Testis (tissue), 3 donors: Measurements from ENCODE around the gene MEGF9. TPM values are rescaled to one million over a fixed set of nuclear protein-coding genes. Genes with fewer than 3 reads are reported as not detected.

Experiments
- DNase-seq: peaks from one replicate; pipeline ENCODE4 v3.0.0-alpha.2; 2019
- H3K27ac ChIP-seq, 2 donors: fragments of 200-600 bp; sonication (generic); one replicate each; pipeline ENCODE4 v1.5.1; 2019
- H3K27me3 ChIP-seq: fragments of 200-600 bp; sonication (generic); one replicate; pipeline ENCODE4 v1.5.1; 2019
- H3K36me3 ChIP-seq: fragments of 200-600 bp; sonication (generic); one replicate; pipeline ENCODE4 v1.5.1; 2017; ENCODE audit warnings: low read depth; ENCODE audit errors: missing control alignments
- H3K4me1 ChIP-seq: fragments of 200-600 bp; sonication (generic); one replicate; pipeline ENCODE4 v1.5.1; 2019
- H3K4me3 ChIP-seq, 2 donors: fragments of 200-600 bp; sonication (generic); one replicate each; pipeline ENCODE4 v1.5.1; 2017 to 2019
- H3K9me3 ChIP-seq: fragments of 200-600 bp; sonication (generic); one replicate; pipeline ENCODE4 v1.5.1; 2017
- POLR2A ChIP-seq: fragments of 450-650 bp; IDR thresholded peaks from one replicate; pipeline ENCODE4 v1.6.1; 2017; ENCODE audit warnings: antibody characterized with exemption, mild to moderate bottlenecking, moderate library complexity
- WGBS, 2 donors: methylation state at CpG; one replicate each; pipeline ENCODE4 v1.1.5; 2018; 5-methylcytosine and 5-hydroxymethylcytosine counted together
- intact Hi-C: fragments of 100-400 bp; cut with DNase I; formaldehyde crosslinking; loops from one replicate; pipeline ENCODE4 v1.15.1; 2023; ENCODE audit warnings: low total_unique reads
- polyA plus RNA-seq: library from polyadenylated mRNA; stranded (reverse); fragments of 350-450 nt; fragmentation: Illumina TruSeq; extraction: RNeasy Lipid Tissue Mini Kit (QIAGEN cat#74804); gene quantifications from one replicate; pipeline ENCODE4 v1.2.3, GENCODE V29; 2014; ENCODE audit warnings: low read depth, low replicate concordance; ENCODE audit not compliant: insufficient read depth
- total RNA-seq, 2 donors: library from RNA; depleted of rRNA; stranded (reverse); fragments of >200 nt; gene quantifications; one replicate each; pipeline ENCODE4 v1.2.3, GENCODE V29; 2016
- TF ChIP-seq, protein P1 (sequence below), 3 experiments: fragments of 450-650 bp in 2 of 3; fragments of 200-600 bp in 1 of 3; sonication (generic) in 1 of 3; IDR thresholded peaks; one replicate each; pipeline ENCODE4 v1.5.1; 2016 to 2019; ENCODE audit warnings: antibody characterized with exemption in 3 of 3, mild to moderate bottlenecking in 2 of 3, moderate library complexity in 1 of 3

MEGF9 gene
- total and polyA plus RNA-seq, 3 donors from 2014 or later, result 7.2 to 8.5 (median 8.2) TPM

DNA sequence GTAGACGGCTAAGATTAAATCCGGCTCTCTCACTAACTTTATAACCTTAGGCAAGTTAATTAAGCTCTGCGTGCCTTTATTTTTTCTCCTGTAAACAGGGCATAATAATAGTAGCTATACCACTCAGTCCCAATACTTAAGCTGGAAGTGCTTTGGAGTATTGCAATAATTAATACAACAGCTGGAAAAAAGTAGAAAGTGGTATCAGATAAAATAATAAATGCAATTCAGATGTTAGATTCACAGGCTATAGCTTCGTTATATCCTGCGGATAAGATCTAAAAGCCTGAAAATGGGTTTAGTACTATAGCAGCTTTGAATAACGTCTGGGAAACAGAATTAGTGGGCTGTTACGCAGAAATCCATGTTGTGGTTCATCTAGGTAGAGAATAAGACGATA, 51.8 kb downstream of the MEGF9 start:
- intact Hi-C loops, result no loop called here
- 92 to 96% methylated on average over 8 of the region's 8 CpGs for WGBS, 2 donors
- Histone ChIP-seq H3K27me3 (no peaks in the 10 kb centered on the region), H3K4me3 (no peak overlapping the region), H3K36me3 (no peaks in the 10 kb centered on the region), H3K4me1 (no peaks in the 10 kb centered on the region), H3K9me3 (no peaks in the 10 kb centered on the region), H3K27ac (no peak overlapping the region)
- no peak for DNase-seq
- TF ChIP-seq POLR2A, result no peak
- TF ChIP-seq, protein P1, sequence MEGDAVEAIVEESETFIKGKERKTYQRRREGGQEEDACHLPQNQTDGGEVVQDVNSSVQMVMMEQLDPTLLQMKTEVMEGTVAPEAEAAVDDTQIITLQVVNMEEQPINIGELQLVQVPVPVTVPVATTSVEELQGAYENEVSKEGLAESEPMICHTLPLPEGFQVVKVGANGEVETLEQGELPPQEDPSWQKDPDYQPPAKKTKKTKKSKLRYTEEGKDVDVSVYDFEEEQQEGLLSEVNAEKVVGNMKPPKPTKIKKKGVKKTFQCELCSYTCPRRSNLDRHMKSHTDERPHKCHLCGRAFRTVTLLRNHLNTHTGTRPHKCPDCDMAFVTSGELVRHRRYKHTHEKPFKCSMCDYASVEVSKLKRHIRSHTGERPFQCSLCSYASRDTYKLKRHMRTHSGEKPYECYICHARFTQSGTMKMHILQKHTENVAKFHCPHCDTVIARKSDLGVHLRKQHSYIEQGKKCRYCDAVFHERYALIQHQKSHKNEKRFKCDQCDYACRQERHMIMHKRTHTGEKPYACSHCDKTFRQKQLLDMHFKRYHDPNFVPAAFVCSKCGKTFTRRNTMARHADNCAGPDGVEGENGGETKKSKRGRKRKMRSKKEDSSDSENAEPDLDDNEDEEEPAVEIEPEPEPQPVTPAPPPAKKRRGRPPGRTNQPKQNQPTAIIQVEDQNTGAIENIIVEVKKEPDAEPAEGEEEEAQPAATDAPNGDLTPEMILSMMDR (IDR thresholded peaks at IDR 0.05), result no peak

- intact Hi-C loops, result no loop called here
- Histone ChIP-seq H3K27me3 (no peaks in the 10 kb centered on the region), H3K9me3 (no peaks in the 10 kb centered on the region), H3K36me3 (no peaks in the 10 kb centered on the region), H3K4me3 (no peak overlapping the region), H3K27ac (no peak overlapping the region), H3K4me1 (no peaks in the 10 kb centered on the region)
- 59 to 71% methylated on average over 2 of the region's 2 CpGs for WGBS, 2 donors
- no peak for TF ChIP-seq POLR2A
- TF ChIP-seq, protein P1 (IDR thresholded peaks at IDR 0.05), result no peak
- no peak for DNase-seq
Observed at GRCh38 chr9:120659676-120660075, 54.6 kb downstream of the MEGF9 start.

GRCh38 chr9:120659209-120659608, 55.1 kb downstream of the MEGF9 start:
- no peaks in the 10 kb centered on the region for H3K36me3 ChIP-seq
- no peaks in the 10 kb centered on the region for H3K27me3 ChIP-seq
- no peaks in the 10 kb centered on the region for H3K9me3 ChIP-seq
- 70 to 84% methylated on average over 3 of the region's 3 CpGs for WGBS, 2 donors
- intact Hi-C loops, result no loop called here
- TF ChIP-seq POLR2A, result no peak
- TF ChIP-seq, protein P1 (IDR thresholded peaks at IDR 0.05), result no peak
- H3K4me1 ChIP-seq, result no peaks in the 10 kb centered on the region
- H3K27ac ChIP-seq, result no peak overlapping the region
- no peak overlapping the region for H3K4me3 ChIP-seq
- DNase-seq, result no peak

DNA sequence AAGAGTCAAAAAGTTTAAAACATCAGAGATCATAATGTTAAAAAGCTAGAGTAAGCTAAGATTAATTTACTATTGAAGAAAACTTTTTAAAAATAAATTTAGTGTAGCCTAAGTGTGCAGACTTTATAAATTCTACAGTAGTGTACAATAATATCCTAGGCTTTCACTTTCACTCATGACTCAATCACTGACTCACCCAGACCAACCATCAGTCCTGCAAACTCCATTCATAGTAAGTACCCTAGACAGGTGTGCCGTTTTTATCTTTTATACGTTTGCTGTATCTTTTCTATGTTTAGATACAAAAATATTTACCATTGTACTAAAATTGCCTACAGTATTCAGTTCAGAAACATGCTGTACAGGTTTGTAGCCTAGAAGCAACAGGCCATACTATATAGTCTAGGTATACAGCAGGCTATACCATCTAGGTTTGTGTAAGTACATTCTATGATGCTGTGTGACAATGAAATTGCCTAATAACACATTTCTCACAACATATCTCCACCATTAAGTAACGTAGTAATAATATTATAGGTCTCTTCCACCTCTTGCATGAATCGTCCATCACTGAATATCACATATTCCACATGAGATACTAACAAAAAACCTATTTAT, 59.2 kb downstream of the MEGF9 start:
- TF ChIP-seq POLR2A, result no peak
- TF ChIP-seq, protein P1 (IDR thresholded peaks at IDR 0.05), result no peak
- Histone ChIP-seq H3K4me3 (no peak overlapping the region), H3K36me3 (no peaks in the 10 kb centered on the region), H3K4me1 (no peaks in the 10 kb centered on the region), H3K9me3 (no peaks in the 10 kb centered on the region), H3K27ac (no peak overlapping the region), H3K27me3 (no peaks in the 10 kb centered on the region)
- no peak for DNase-seq
- WGBS, 2 donors, result 78 to 82% methylated on average over 4 of the region's 4 CpGs
- intact Hi-C loops, result no loop called here

DNA sequence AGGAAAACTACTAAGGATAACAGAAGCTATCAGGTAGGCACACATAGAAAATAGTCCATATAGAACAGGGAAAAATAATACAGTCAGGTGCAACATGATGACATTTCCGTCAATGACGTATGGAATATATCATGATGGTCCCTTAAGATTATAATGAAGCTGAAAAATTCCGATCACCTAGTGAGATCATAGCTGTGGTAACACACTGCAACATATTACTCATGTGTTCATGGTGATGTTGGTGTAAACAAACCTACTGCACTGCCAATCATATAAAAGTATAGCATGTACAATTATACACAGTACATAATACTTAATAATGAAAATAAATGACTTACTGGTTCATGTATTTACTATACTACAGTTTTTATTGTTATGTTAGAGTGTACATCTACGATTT, 60.0 kb downstream of the MEGF9 start:
- Histone ChIP-seq H3K4me1 (no peaks in the 10 kb centered on the region), H3K36me3 (no peaks in the 10 kb centered on the region), H3K4me3 (no peak overlapping the region), H3K27ac (no peak overlapping the region), H3K27me3 (no peaks in the 10 kb centered on the region), H3K9me3 (no peaks in the 10 kb centered on the region)
- DNase-seq, result no peak
- intact Hi-C loops, result no loop called here
- TF ChIP-seq, protein P1 (IDR thresholded peaks at IDR 0.05), result no peak
- no peak for TF ChIP-seq POLR2A
- 94 to 98% methylated on average over 4 of the region's 4 CpGs for WGBS, 2 donors
